GM12874 (cell line): Measurements from ENCODE around the gene ATG9B.

Source experiments
- CTCF ChIP-seq: IDR thresholded peaks from 2 replicates; pipeline ENCODE4 v1.5.1; 2011; ENCODE audit warnings: low read depth, mild to moderate bottlenecking, control low read depth, low read length, moderate library complexity; ENCODE audit not compliant: insufficient read depth

The ATG9B gene

GRCh38 chr7:151010307-151011096 is 13.8 kb downstream of the ATG9B start:
- no peak for TF ChIP-seq CTCF

GRCh38 chr7:151010037-151010306 is 14.3 kb downstream of the ATG9B start:
- TF ChIP-seq CTCF: no peak

GRCh38 chr7:151009327-151010036 is 14.8 kb downstream of the ATG9B start:
- TF ChIP-seq CTCF: no peak

- peak; percentile 96 for TF ChIP-seq CTCF
These were observed 15.6 kb downstream of the ATG9B start for GRCh38 chr7:151008511-151009323.

- no peak for TF ChIP-seq CTCF
These were observed 16.2 kb downstream of the ATG9B start for GRCh38 chr7:151008143-151008510.

GRCh38 chr7:151007469-151007898 is 16.8 kb downstream of the ATG9B start:
- TF ChIP-seq CTCF: no peak

- no peak for TF ChIP-seq CTCF
These were observed 17.5 kb downstream of the ATG9B start for GRCh38 chr7:151006590-151007300.
